ENCODE results near the gene ACOT12. TPM values are rescaled to one million over a fixed set of nuclear protein-coding genes. Genes with fewer than 3 reads are reported as not detected.
"Not testable (repeated sequence)": the region's sequence is repeated elsewhere in the genome, so short reads cannot be mapped to it uniquely, and the experiment has no call there.

The ACOT12 gene
- total RNA-seq, 1 experiment from 2014 or later = not detected

DNA sequence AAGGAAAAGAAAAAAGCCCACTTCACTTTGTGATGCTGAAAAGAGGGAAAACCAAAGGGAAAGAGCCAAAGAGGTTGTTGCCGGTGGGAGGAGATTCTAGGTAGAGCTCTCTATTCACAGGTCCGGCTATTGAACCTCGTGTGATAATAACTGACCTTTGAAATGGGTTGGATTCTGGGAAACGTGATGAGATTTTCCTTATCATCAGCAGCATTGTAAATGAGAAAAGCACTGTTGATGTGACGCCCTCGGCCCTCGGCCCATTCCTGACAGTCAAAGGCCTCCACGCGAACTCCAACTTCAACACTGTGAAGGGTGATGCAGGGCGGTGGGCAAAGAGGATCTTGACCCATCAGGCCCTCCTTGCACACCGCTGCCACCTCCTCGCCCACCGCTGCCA lies 49.2 kb downstream of the ACOT12 start:
- DNase-seq (ENCODE audit: low read depth) = no peak

DNA sequence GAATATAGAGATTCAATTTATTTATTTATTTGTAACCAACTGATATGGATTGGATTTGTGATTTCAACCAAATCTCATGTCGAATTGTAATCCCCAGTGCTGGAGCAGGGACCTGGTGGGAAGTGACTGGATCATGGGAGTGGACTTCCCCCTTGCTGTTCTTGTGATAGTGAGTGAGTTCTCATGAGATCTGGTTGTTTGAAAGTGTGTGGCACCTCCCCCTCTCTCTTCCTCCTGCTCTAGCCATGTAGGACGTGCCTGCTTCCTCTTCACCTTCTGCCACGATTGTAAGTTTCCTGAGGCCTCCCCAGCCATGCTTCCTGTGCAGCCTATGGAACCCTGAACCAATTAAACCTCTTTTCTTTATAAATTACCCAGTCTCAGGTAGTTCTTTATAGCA lies 55.7 kb downstream of the ACOT12 start:
- not testable (repeated sequence) for DNase-seq (ENCODE audit: low read depth)

DNA sequence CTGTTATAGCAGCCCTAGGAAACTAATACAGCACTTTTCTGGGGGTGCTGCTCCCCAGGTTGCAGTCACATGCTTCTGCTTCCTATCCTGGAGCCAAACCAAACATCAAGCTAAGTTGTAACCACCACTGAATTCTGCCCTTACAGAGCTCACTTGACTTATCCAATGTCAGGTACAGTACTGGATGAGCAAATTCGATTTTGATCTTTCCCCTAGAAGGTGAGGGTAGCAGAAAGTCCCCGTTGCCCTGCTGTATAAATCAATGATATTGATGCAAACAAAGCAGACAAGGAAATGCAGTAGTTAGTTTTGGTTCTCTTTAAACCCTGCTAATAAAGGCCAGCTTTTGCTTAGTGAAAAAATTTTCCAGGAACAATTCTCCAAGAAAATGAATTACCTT lies 56.1 kb downstream of the ACOT12 start:
- no peak for DNase-seq (ENCODE audit: low read depth)

DNA sequence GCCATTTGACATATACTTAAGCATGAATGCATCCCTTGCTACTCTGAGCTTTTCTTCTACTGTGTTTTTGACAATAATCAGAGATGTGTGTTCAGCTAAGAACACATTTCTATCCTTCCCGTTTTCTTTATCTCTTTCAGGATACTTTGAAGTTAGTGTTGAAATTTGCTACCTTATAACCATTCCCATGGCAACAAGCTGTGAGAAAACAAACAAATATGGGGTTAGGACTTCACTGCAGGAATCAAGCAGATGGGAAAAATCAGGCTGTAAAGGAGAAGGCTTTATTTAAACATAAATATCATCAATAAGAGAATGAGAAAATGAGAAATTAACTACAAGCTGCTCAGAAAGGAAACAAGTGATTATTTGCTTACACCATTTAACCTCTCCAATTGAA lies 57.4 kb downstream of the ACOT12 start:
- DNase-seq (ENCODE audit: low read depth) = no peak

DNA sequence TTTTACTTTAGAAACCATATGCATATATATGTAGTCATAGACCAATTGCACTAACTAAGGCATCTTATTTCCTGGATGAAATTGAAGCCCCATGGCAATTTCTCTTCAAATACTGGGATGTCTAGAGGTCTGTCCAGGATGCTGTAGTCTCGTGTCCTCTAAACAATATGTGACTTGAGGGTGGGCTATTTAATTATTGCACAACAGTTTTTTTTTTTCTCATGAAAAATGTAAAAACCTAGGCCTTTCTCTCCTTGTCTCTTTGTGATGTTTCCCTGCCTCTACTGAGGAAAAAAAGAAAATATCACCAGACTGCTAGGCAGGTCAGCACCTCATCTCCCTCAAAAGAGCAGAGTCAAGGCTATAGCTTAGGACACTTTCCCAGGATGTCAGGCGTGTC lies 58.0 kb downstream of the ACOT12 start:
- no peak for DNase-seq (ENCODE audit: low read depth)

DNA sequence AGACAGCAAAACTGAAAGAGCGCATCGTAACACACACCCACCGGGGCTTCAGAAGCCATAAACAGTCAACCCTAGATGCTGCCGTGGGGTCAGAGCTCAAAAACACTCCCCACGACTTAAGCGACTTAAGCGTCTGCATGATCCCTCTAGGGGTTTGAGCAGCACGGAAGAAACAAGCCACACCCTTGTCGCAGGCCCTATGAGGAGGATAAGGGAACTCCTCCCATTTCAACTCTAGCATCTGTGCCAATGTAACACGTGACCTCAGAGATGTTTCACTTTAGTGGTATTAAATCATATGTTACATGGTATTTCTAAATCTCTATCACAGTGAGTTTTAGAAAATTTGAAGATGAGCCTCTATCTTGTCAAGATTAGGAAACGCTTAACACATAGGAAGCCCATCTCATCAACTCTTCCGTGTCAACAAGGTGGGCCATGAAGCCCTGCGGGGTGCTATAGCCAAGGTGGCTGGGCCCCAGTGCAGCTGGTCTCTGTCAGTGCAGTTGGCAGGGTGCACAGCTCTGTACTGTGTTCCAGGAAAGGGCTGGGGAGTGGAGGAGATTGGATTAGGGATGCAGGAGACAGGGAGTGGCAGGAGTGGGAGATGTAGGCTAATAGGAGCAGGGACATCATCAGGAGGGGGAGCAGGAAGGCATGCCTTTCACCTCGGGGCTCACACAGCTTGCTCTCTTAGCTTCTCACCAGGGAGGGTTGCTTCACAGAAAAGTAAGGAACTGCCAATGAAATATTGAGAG lies 59.5 kb downstream of the ACOT12 start:
- no peak for DNase-seq (ENCODE audit: low read depth)

DNA sequence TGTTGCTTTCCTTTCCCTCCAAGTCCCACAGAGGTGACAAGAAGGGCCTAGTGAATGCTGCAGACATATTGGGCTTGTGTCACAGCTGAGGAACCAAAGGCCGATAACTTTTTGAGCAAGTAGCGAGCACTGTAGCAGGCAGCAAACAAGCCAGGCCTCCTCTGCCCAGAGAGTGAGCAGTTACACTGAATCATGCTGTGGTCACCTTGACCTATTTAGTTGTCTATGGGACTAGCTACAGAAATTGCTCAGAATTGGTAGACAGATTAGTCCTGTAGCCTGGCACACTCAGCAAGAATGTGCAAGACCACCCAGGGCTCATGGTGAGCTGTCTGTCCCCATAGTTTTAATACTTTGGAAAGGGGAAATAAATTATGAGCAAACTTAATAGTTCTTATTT lies 67.4 kb downstream of the ACOT12 start:
- DNase-seq (ENCODE audit: low read depth) = peak; percentile 3

DNA sequence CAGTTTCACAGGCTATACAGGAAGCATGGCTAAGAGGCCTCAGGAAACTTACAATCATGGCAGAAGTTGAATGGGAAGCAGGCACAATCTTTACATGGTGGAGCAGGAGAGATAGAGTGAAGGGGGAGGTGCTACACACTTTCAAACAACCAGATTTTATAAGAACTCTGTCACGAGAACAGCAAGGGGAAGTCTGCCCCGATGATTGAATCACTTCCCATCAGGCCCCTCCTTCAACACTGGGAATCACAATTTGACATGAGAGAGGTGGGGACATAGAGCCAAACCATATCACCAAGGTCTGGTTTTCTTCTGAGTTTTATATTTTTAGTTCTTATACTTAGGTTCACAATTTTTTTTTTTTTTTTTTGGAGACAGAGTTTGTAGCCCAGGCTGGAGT lies 76.4 kb downstream of the ACOT12 start:
- DNase-seq (ENCODE audit: low read depth) = peak; percentile 4

DNA sequence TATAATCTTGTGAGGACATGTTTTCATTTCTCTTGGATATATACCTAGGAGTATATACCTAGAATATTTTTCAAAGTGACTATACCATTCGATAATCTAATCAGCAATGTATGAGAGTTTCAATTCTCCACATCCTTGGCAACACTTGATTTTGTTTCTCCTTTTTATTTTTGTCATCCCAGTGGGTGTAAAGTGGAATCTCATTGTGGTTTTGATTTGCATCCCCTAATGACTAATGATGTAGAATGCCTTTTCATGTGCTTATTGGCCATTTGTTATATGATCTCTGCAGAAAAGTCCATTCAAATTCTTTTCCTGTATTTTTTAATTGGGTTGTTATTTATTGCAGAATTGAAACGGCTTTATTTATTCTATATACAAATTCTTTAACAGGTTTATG lies 77.4 kb downstream of the ACOT12 start:
- DNase-seq (ENCODE audit: low read depth) = no peak

DNA sequence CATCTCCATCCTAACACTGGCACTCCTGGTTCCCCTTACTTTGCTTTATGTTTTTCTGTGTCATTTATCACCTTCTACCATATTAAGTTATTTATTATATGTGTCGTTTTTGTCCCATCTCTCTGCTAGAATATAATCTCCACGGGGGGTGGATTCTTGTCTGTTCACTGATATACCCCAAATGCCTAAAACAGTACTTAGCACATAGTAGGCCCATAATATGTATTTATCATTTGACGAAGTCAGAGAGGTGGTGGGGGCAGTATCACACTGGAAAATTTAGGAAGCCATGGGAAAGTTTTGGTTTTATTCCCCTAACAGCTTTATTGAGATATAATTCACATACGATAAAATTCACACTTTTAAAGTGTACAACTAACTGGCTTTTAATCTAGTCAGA lies 78.1 kb downstream of the ACOT12 start:
- no peak for DNase-seq (ENCODE audit: low read depth)

DNA sequence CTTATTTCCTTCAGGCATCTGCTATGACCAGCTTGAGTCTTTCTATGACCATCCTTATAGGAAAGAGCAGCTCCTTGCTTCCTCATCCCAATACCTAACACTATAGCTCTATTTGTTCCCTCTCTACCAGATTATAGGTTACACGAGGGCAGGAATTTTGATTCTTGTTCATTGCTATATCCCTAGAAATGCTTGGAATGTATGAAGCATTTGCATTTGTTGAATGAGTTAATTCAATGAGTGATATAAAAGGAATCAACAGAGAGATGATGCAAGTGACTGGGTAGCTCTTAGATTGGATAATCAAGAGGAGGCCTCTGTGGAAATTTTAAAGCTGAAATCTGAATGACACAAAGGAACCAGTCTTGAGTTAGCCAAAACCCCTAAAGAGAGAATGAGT lies 78.6 kb downstream of the ACOT12 start:
- peak; percentile 9 for DNase-seq (ENCODE audit: low read depth)

DNA sequence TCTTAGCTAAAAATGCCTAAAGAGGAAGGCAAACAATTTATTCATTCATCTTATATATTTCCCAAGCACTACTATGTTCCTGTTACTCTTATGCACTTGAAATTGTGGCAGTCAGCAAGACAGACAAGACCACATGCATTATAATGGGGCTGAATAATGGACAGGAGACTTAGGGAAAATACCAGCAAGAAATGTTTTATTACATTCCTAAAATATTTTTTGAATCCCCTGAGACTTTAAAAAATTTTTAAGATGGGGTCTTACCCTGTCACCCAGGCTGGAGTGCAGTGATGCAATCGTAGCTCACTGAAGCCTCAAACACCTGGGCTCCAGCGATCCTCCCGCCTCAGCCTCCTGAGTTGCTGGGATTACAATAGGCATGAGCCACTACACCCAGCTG lies 79.4 kb downstream of the ACOT12 start:
- DNase-seq (ENCODE audit: low read depth) = no peak

DNA sequence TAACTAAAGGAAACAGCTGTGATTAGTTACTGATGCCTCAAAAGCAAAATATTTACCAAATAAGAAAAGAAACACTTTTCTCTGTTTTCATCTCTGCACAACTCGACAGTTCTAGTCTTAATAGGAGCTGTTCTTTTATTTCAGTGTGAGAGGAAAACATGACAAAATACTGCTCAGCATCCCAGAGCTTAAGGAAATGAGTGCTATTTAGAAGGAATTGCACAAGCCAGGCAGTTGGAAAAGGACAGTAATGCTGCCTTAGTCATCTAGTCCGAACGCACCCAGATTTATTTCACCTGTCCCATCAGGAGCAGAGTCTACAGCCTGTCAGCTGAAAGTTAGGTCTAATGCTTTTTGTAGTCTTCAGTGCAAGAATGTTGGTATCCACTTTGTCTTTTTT lies 80.2 kb downstream of the ACOT12 start:
- no peak for DNase-seq (ENCODE audit: low read depth)

DNA sequence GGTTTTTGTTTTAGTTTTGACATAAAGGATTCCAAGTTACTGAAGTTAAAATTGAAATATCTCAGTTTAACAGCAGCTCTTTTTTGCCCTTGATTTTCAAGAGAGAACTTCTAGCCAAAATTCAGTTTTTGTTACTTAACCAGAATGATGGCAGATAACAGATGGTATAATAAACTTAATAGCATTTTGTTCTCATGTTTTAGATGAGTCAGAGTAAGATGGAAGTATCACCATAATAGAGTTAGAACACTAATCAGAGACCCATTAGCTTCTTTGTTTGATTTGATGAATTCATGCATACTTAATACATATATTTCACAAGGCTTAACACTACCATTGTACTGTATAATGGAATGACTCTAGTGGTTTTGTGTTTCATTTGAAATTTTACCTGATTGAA lies 80.7 kb downstream of the ACOT12 start:
- DNase-seq (ENCODE audit: low read depth) = no peak

DNA sequence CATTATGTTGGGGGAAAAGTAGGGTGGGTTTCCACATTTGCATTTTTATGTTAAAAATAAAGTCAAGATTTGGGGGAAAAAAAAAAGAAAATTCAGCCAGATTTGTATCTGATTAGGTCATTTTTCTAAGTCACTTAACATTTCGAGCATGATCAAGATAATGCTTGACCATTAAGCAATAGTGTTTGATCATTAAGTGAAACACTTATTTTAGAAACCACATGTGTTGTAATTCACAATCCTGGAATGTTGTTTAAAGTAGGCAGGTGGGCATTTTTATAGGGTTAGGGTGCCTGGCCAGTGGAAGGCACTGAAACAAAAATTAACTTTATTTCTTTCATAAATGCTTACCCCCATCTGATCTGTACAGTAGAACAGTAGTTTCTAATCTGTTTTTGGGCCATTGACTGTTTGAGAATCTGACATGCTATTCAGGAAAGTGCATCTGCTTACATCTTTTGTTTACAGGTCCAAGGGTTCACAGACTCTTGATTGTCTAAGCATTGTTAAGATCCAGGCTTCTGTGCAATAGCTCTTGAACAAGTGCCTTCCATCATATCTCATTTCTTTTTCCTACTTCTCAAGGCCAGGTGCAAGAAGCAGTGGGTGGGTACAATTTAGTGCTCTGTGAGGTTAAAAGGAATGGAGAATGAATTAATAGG lies 83.4 kb downstream of the ACOT12 start:
- DNase-seq (ENCODE audit: low read depth) = no peak

DNA sequence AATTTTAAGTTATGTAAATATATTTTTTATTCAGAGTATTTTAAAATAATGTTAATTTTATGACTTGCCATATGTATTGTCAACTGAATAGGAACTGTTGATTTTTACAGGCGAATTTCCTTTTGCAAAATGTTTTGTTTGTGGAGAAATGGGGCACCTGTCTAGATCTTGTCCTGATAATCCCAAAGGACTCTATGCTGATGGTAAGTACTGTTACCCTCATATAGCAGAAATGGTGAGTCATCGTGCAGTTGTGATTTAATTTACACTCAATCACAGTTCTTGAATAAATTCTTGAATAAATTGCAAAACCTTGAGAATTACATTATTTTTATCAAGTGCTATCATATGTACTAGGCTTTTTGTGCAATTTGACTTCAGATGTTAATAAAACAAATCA lies 85.1 kb downstream of the ACOT12 start:
- no peak for DNase-seq (ENCODE audit: low read depth)

DNA sequence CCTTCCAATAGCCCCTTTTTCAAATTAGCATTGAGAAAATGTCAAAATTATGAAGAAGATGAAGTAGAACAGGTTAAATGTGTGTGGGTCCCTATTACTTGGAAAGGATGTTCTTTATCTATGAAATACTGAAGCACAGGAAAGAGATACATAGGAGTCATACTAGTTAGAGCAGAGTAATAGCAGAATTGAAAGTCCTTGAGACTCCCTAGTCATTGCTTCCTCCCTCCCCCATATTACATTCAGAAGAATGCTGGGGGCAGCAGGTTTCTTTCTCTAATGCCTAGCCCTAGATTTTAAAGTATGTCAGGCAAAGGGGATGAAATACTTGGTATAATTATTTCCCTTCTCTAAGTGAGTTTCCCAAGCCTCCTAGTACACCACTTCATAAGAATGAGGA lies 88.1 kb downstream of the ACOT12 start:
- DNase-seq (ENCODE audit: low read depth) = no peak

DNA sequence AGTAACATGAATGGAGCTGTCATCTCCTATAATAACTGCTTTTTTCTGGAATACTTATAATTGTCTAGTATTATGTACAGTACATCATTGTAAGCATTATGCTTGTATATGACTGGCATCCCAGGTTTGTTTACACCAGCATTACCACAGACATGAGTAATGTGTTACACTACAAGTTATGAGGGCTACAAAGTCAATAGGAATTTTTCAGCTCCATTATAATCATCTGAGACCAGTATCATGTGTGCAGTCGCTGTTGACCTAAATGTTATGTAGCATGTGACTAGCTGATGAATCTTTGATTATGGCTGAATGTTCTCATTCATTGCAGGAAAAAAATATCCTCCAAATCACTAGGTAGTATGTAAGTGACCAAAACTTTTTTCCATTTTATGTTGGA lies 90.4 kb downstream of the ACOT12 start:
- DNase-seq (ENCODE audit: low read depth) = peak; percentile 71

DNA sequence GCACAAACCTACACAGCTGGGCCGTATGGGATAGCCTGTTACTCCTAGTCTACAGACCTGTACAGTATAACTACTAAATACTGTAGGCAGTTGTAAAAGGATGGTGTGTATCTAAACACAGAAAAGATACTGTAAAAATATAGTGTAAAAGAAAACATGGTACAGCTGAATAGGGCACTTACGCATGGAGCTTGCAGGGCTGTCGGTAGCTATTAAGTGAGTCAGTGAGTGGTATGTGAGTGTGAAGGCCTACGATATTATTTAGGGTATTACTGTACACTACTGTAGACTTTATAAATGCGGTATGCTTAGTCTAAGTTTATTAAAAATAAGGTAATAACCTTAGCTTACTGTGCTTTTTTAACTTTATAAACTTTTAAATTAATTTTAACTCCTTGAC lies 91.3 kb downstream of the ACOT12 start:
- peak; percentile 24 for DNase-seq (ENCODE audit: low read depth)

DNA sequence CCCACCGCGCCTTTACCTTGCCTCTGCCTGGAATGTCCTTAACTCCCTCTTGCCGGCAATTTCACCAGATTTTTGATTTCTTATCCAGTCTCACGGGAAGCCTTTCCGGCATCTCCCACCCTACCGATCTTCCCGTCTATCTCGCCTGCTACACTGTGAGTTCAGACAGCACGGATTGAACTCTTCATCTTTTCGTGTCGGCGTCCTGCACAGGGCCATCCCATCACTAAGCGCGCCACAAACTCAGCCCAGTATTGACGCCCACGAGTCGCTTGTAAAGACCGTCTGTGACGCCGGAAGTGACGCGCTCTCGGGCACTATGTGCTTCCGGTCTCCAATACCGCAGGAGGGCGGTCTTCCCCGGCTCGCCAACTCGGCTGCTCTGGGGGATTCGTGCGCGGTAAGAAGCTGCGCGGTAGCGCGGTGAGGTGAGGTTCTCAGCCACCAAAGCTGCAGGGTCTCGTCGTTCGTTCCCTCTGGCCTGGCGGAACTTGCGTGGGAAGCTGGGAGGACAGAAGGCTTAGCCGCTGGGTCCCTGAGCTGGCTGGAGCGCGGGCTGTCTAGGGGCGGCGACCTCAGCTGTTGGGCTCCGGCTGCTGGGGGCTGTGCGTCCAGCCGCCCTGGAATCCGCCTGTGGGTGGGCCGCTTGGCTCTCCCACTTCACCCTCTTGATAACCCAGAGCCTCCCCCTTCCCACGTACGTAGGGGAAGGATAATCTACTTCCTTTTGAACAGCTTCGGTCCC lies 92.5 kb downstream of the ACOT12 start, which contains the start of gene ZCCHC9:
Gene ZCCHC9 (plus strand): TSS at position 317 of the 745 bp plus-strand sequence. CDS start 3,171 bp downstream, outside the sequence.
- peak; percentile 91 for DNase-seq (ENCODE audit: low read depth)

DNA sequence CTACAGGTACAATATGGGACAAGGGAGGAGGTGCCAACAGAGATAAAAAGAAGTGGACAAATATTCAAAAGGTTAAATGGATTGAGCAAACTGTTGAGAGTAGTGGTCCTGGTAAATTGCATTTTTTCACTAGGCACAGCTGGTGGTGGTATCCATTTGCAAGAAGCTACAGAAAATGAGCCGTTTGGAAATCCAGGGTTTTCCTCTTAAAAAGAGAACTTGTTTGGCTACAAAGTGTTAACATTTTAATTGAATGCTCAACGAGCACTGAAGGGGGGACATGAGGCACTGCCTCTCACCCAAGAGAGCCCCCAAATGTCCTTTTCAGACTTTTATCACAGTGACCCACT lies 93.0 kb downstream of the ACOT12 start:
- DNase-seq (ENCODE audit: low read depth) = no peak

DNA sequence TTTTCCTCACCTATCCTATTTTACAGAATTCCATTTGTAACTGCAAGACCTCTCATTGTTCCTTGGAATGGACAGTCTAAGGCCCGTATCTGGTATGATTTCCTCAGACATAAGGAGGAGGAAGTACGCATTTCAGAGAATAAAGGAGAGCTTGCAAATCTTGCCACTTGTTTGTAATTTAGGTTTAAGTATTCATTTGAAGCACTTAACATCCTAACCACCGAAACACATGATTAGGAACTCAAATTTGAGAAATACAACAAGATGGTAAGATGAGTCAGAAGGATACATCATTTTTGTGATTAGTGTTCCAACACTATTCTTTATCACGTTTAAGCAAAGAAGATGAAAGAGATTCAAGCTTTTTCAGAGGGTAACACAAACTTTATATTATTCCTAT lies 96.4 kb downstream of the ACOT12 start:
- DNase-seq (ENCODE audit: low read depth) = no peak
